Measurements from ENCODE around the gene AUTS2.

AUTS2 gene

DNA sequence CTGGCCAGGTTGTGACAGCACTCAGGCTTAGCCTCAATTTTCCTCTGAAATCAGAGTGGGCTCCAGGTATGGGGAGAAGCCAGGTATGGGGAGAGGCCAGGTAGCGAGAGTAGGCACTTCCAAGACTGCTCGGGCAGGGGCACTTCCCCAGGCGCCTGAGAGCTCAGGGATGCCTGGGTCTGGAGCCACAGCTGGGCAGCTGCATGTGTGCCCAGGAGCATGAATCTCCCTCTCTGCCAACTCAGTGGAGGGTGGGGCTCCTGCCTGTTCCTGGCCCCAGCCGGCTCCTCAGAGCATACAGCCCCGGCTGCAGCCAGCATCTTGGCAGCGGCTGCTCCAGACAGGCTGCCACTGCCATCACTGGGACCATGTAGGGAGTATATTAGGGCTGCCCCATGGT lies 313.9 kb downstream of the AUTS2 start:
- DNase-seq, result no peak

DNA sequence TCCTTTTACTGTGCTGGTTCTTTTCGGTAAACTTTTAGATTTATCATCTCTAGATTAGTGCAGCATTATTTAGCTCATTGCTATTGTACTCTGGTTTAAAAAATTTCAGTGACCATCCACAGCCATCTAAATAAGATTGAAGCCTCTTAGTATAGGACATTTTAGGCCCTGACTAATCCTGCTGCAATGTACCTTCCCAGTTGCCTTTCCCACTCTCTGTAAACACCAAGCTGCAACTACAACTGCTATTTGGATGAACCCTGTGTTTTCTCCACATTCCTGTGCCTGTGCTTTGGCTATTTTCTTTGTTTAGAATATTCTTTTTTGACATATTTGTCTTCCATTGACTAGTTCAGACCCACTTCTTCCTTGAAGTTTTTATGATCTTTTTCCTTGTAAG lies 314.6 kb downstream of the AUTS2 start:
- DNase-seq, result no peak

DNA sequence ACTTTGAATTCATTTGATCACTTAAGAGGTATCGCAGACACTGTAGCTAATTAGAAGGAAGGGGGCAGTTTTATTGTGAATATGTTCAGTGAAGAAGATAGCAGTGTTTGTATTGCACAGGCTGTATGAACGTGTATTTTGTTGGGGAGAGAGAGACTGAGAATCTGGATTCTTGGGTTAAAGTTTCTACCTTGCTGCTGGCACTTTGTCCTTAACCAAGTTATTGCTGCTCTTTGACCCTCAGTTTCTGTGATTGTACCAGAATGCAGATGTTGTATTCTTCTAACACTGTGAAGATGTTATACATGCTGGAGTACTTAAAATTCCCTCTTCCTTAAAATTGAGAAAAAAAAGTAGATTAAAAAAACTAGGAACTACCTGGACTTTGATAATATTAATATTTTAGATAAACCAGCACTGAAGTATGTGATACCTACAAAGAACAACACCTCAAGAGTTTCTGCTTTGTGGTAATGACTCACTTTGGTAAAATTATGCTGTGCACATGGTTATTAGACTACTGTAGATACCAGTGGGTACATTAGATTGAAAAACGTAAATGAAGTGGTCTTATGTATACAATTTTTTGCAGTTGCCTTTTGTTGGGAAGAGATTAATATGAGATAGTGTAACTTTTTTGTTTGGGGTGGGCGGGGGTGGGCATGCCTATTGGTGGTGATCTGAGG lies 321.3 kb downstream of the AUTS2 start:
- DNase-seq, result no peak

GRCh38 chr7:69920797-69921196 lies 322.5 kb downstream of the AUTS2 start:
- DNase-seq, result no peak

GRCh38 chr7:69922026-69922803 lies 323.9 kb downstream of the AUTS2 start:
- no peak for DNase-seq

GRCh38 chr7:69927461-69927860 lies 329.2 kb downstream of the AUTS2 start:
- no peak for DNase-seq

DNA sequence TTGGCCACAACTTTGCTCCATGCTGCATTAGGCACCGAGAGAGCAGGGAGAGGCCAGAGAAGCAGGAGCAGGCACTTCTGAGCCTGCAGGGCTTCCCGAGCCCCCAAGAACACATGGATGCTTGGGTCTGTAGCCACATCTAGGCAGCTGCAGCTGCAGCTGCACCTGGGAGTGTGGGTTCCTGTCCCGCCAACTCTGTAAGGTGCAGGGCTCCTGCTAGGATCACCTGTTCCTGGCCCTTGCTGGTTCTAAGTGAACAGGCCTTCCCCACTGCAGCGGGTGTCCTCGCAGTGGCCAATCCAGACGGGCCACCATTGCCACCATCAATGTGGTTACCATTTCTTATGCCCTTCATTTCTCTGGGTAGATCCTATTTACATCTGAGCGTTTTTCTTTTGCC lies 330.3 kb downstream of the AUTS2 start:
- DNase-seq, result no peak

- DNase-seq, result no peak
Observed at GRCh38 chr7:69929622-69930021, 331.3 kb downstream of the AUTS2 start.

- peak; percentile 13 for DNase-seq
Observed at GRCh38 chr7:69932034-69932628, 333.9 kb downstream of the AUTS2 start.

GRCh38 chr7:69934144-69934903 lies 336.0 kb downstream of the AUTS2 start:
- peak; percentile 17 for DNase-seq

DNA sequence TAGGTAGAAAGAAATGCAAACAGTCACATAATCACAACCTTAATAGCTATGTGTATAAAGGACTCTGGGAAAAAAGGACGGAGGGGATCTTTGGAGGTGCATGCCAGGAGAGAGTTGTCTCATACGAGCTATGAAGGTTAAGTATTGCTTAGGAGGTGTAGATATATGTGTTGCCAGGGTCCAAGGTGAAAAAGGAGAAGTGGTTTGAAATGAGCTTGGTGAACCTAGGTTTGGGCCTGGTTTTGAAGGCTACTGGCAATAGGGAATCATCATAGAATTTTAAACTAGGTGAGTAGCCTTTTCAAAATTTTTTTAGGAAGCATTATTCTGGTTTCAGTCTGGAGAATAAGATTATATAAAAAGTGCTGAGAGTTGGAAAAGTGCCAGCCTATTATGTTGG lies 336.8 kb downstream of the AUTS2 start:
- no peak for DNase-seq

DNA sequence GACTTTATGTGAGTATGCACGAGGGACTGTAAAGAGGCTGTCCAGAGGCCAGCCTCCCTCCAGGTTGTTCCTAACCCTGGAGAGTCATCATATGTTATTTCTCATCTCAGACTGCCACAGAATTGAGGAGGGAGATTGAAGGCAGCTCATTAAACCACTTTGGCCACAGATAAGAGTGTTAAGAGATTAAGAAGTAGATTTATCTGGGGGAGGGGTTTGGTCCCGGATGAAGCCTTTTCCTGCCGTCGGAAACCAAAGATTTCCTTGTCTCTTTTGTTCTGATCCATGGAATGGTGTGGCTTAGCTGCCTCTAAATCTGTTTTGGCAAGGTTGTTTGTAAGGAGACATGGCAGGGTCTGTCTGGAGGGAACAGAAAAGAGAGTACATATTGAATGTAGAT lies 338.8 kb downstream of the AUTS2 start:
- DNase-seq, result no peak

DNA sequence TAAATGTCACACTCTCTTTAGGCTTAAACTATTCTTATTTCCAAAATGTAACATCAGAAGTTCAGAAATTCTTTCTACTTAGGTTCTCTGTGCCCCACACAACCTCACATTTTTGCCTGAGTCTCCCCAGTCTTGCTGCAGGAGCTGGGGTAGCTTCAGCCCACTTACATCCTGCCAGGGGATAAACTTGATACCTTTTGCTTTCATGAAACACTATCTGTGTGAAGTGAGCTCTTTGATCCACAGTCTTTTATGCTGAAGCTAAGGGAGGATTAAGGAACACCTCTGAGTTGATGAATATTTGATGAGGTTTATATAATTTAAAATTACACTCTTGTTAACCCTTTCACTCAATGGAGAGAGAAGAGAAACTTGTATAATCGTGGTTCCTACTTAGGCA lies 341.0 kb downstream of the AUTS2 start:
- DNase-seq, result no peak

DNA sequence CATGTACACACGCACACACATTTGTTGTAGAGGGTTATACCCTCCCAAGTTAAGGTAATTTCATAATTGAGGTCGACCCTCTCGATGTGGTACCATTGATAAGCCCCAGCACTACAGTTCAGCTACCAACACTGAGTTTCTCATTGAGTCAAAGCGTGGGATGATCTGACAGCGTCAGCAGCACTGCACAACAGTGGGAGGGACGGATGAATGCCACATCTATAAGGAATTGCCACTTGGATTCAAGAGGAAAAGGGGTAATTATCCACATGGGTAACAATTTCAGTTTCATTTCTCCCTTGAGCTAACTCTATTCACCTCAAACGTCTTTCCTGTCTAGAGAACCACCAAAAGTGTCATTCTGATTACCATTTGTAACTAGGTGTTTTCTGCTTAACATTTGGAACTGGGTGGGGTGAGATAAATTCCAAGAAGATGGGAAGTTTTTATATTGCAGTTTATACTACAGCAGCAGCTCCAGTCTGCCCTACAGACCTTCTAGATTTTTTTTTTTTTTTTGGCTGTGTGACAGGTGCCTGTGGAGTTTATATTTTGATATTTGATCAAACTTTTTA lies 342.9 kb downstream of the AUTS2 start:
- DNase-seq, result no peak

- no peak for DNase-seq
Observed at GRCh38 chr7:69942573-69942972, 344.3 kb downstream of the AUTS2 start.

DNA sequence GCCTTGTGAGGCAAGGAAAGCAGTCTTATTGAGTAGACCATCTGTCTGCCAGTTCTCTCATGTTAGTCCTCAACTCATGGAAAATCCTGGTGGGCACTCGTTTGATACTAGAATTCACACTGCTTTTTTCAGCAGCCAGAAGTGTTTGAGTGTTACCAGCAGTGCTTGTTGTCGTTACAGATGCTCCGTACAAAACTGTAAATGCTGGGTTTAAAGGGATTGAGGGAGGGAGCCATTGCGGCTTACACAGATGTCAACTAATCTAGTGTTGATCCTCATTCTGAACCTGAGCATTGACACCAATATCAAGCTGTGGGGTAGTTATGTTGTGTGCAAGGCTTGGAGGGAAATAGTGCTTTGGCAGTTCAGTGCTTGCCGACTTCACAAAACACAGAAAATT lies 348.6 kb downstream of the AUTS2 start:
- no peak for DNase-seq

DNA sequence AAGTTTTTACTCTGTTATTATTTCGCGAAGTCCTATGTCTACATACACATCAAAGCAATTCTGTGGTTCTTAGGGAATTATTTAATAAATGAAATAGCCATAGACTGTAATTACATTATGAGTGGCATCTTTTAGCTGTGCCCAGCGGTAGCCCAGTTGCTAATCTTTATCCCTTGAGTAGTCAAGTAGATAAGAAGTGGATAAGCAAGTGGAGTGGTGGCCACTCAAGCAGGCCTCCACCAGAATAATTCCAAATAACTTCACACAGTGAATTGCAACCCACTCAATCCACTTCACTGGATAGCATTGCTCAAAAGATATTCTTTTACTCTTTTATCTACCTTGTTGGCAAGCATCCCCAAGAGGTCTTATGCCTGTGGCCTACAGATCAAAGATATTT lies 349.7 kb downstream of the AUTS2 start:
- DNase-seq, result no peak

DNA sequence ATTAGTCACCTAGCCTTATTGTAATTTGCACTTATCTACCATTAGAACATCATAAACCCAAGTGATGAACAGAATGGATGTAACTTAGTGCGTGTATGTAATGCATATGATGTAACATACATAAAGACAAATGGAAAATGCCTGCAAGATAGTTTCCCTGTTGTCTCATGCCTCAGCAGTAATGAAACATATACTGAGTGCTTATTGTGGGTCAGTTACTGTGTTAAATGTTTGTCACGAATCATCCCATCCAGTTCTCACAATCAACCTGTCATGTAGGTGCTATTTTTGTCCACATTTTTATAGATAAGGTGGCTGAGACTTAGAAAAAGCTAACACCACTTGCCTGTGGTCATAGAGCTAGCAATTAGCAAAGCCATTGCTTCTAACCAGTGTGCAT lies 350.8 kb downstream of the AUTS2 start:
- no peak for DNase-seq

DNA sequence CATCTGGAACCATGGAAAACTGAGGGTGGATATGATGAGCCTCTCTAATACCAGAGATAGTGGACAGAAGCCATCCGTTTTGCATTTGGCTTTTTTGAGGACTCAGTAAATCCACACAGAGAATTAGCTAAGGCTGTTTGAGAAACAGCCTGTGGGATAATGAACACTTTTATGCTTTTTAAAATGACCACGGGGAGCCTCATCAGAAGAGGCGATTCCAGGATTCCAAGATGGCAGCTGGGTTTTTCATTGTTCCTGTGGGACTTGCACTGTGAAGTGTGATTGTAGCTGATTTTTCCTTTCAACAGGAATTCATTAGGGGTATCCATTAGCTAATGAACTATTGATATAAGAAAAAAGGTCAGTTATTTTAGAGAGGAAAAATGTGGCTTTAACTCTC lies 353.2 kb downstream of the AUTS2 start:
- DNase-seq, result no peak

DNA sequence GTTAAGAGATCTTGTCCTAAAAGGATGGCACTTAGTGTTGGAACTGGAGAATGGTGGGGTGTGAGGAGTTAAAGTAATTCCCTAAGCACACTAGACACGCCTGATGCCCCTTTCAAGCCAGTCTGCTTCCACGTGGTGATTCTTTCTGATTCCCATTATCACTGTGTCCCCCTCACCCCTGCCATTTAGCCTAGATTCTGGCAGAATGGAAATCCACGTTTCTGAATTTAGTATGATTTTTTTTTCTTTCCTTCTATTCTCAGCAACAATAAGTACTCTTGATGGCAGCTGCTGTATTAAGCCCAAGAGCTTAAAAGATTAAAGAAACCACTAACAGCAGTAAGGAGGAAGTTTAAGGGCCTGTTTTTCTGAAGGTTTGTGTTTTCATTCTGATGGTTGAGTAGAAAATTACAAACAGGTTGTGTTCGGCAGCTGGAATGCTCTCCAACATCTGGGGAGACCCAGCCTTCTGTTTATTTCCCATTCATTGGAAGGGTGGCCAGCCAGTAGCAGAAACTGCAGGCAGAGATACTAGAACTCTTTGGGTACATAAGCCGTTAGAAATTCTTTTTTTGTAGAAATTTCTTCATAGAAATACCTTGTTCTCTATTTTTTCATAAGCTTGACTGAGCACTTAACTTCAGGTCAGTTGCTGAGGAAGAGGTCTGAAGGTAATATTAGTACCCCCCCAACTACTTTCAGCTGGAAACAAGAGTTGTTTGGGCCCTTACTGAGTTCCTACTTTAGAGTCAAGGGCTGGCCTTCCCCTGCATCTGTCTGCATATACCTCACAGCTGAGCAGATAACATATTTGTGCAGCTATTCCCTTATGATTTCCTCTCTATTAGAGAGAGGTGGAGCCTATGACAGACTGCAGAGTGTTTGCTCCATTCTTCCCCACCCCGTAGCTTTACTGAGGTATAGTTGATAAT lies 355.1 kb downstream of the AUTS2 start:
- no peak for DNase-seq

GRCh38 chr7:69956541-69956940 lies 358.3 kb downstream of the AUTS2 start:
- DNase-seq, result no peak

- DNase-seq, result no peak
Observed at GRCh38 chr7:69957661-69958060, 359.4 kb downstream of the AUTS2 start.
